ENCODE measurements around the gene VMP1.

DNA sequence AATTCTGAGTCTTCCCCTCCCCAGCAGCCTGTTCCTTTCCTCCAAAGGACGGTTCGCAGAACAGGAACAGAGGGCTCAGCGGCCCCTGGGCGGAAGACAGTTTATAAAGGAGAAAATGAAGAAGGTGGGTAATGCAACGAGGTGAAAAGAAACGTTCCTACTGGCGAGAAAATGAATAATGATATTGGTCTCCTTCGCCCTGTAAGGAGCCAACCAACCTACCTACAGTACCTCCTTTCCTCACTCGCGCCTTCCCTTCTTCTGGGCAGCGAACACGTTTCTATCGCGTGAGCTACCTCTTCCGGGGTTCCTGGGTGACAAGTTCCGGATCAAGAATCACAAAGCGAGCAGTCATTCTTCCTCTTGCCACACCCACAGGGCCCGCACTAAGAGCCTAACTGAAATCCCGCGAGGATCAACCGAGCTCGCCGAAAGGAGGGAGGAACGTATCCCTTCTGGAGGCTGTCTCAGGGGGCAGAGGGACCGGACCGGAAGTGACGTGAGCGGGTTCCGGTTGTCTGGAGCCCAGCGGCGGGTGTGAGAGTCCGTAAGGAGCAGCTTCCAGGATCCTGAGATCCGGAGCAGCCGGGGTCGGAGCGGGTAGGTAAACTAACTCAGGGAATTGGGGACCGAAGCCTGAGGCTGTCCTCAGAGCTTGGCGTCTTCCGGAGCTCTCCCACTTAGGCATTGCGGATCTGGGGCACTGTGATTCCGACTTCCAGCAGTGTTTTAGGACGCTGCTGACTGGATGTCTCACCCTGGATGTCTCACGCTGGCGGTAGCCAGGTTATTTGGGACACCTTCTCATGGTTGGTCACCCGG, at the start of gene VMP1, which contains the start of gene PTRH2:
- TF ChIP-seq CTCF (conservative IDR thresholded peaks at IDR 0.05; ENCODE audit: low read depth, low read length), result no peak
- TF ChIP-seq EZH2 (IDR thresholded peaks at IDR 0.05; ENCODE audit: borderline replicate concordance, low read depth, low read length, poor library complexity, severe bottlenecking), result no peak

Data from A673 (cell line).